Ishikawa (cell line): Measurements from ENCODE around the gene PRR20C.

Experiments used
- CEBPB ChIP-seq: IDR thresholded peaks from 2 replicates; pipeline ENCODE4 v1.6.1; 2012
- CREB1 ChIP-seq: IDR thresholded peaks from 2 replicates; pipeline ENCODE4 v1.6.1; 2012; ENCODE audit warnings: low read depth
- EP300 ChIP-seq: IDR thresholded peaks from 2 replicates; pipeline ENCODE4 v1.6.1; 2012; ENCODE audit warnings: borderline replicate concordance
- REST ChIP-seq: IDR thresholded peaks from 2 replicates; pipeline ENCODE4 v1.6.1; 2012; ENCODE audit warnings: low read depth, mild to moderate bottlenecking
- TAF1 ChIP-seq: IDR thresholded peaks from 2 replicates; pipeline ENCODE4 v1.6.1; 2012; ENCODE audit warnings: low read depth, mild to moderate bottlenecking
- TEAD4 ChIP-seq: IDR thresholded peaks from 2 replicates; pipeline ENCODE4 v1.6.1; 2012

GRCh38 chr13:57191667-57192066, 37.8 kb downstream of the PRR20C start:
- TF ChIP-seq TEAD4 (no peak), CREB1 (no peak), EP300 (no peak), CEBPB (no peak), TAF1 (no peak), REST (no peak)
